Kidney (tissue), 14 donors: ENCODE measurements around the gene CES2. TPM values are rescaled to one million over a fixed set of nuclear protein-coding genes. Genes with fewer than 3 reads are reported as not detected.
A peak's percentile ranks its signal among the peaks of the same experiment; 100 is the strongest.

Experiments
- DNase-seq, 5 donors: peaks; one replicate each; pipeline ENCODE4 v3.0.0-alpha.2; 2013 to 2020
- FAIRE-seq: peaks from 2 replicates; lab custom pipeline; 2012; peaks lifted over from hg19 to GRCh38; lab: Jason Lieb, UNC
- H3K27ac ChIP-seq, 2 donors: one replicate each; pipeline ENCODE4 v1.7.0; 2013; ENCODE audit warnings: low read depth in 2 of 2, low read length in 2 of 2, inconsistent platforms in 1 of 2
- H3K27me3 ChIP-seq: one replicate; pipeline ENCODE4 v1.7.1; 2013; ENCODE audit warnings: low read length, inconsistent platforms; ENCODE audit not compliant: control insufficient read depth, insufficient read depth
- H3K36me3 ChIP-seq, 3 donors: one replicate each; pipeline versions ENCODE4 v1.7.0 to v1.7.1; 2013; ENCODE audit warnings: low read length in 3 of 3, control low read depth in 1 of 3, inconsistent platforms in 1 of 3; ENCODE audit not compliant: insufficient read depth in 3 of 3, control insufficient read depth in 2 of 3
- H3K4me1 ChIP-seq, 3 donors: one replicate each; pipeline versions ENCODE4 v1.7.0 to v1.7.1; 2013; ENCODE audit warnings: low read length in 3 of 3, inconsistent platforms in 1 of 3, low read depth in 1 of 3; ENCODE audit not compliant: control insufficient read depth in 2 of 3, insufficient read depth in 2 of 3
- H3K4me3 ChIP-seq, 3 donors: one replicate each; pipeline versions ENCODE4 v1.7.0 to v1.8.1; 2013; ENCODE audit warnings: low read length in 3 of 3, control low read depth in 1 of 3, inconsistent platforms in 1 of 3
- H3K9ac ChIP-seq, 3 donors: one replicate each; pipeline versions ENCODE4 v1.7.0 to v1.7.1; 2013; ENCODE audit warnings: low read length in 3 of 3, control low read depth in 1 of 3, inconsistent platforms in 1 of 3
- H3K9me3 ChIP-seq, 3 donors: one replicate each; pipeline versions ENCODE4 v1.7.0 to v1.7.1; 2013; ENCODE audit warnings: low read length in 3 of 3, control low read depth in 1 of 3, inconsistent platforms in 1 of 3; ENCODE audit not compliant: control insufficient read depth in 2 of 3, insufficient read depth in 1 of 3
- intact Hi-C: fragments of 100-400 bp; cut with DNase I; formaldehyde crosslinking; loops from one replicate; pipeline ENCODE4 v1.11.1; 2022
- polyA plus RNA-seq: library from polyadenylated mRNA; stranded (reverse); fragments of 350-450 nt; fragmentation: Illumina TruSeq; extraction: RNeasy Lipid Tissue Mini Kit (QIAGEN cat#74804); gene quantifications from one replicate; pipeline ENCODE4 v1.2.3, GENCODE V29; 2014; ENCODE audit warnings: low read depth, low replicate concordance; ENCODE audit not compliant: insufficient read depth
- total RNA-seq: library from RNA; stranded (reverse); fragmentation: NEBNext Ultra II Directional; extraction: Animal tissue kit (Norgen Biotek cat#: 25700); gene quantifications from one replicate; pipeline ENCODE4 v1.2.1, GENCODE V29; 2021
- TF ChIP-seq, protein P1 (sequence below): IDR thresholded peaks from 3 replicates; pipeline ENCODE4 v1.5.1; 2012; ENCODE audit warnings: mild to moderate bottlenecking, moderate library complexity, borderline replicate concordance; ENCODE audit not compliant: insufficient read depth; ENCODE audit errors: extremely low read depth
- donor health status: control.
- donor health status: control.
- donor health status: control.
- donor health status: control.
- donor health status: control.
- donor health status: DM: yes; HTN: yes; CAD: no.
- donor health status: Normal renal cell carcinoma (clear cell type).

CES2 gene
- total and polyA plus RNA-seq, 2 donors from 2014 or later: 72.1 to 76.9 TPM

DNA sequence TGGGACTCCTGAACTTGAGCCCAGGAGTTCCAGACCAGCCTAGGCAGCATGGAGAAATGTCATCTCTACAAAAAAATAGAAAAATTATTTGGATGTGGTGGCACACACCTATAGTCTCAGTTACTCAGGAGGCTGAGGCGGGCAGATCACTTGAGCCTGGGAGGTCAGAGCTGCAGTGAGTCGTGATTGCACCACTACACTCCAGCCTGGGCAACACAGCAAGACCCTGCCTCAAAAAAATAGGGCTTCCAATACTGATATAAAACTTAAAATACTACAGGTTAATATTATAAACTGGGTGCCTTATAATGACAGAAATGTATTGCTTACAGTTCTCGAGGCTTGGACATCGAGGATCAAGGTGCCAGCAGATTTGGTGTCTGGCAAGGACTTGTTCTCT is 10.6 kb downstream of the CES2 start:
- TF ChIP-seq, protein P1, sequence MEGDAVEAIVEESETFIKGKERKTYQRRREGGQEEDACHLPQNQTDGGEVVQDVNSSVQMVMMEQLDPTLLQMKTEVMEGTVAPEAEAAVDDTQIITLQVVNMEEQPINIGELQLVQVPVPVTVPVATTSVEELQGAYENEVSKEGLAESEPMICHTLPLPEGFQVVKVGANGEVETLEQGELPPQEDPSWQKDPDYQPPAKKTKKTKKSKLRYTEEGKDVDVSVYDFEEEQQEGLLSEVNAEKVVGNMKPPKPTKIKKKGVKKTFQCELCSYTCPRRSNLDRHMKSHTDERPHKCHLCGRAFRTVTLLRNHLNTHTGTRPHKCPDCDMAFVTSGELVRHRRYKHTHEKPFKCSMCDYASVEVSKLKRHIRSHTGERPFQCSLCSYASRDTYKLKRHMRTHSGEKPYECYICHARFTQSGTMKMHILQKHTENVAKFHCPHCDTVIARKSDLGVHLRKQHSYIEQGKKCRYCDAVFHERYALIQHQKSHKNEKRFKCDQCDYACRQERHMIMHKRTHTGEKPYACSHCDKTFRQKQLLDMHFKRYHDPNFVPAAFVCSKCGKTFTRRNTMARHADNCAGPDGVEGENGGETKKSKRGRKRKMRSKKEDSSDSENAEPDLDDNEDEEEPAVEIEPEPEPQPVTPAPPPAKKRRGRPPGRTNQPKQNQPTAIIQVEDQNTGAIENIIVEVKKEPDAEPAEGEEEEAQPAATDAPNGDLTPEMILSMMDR: no peak
- H3K27me3 ChIP-seq: peaks cover 2% of the 10 kb centered on the region
- DNase-seq: no peak

DNA sequence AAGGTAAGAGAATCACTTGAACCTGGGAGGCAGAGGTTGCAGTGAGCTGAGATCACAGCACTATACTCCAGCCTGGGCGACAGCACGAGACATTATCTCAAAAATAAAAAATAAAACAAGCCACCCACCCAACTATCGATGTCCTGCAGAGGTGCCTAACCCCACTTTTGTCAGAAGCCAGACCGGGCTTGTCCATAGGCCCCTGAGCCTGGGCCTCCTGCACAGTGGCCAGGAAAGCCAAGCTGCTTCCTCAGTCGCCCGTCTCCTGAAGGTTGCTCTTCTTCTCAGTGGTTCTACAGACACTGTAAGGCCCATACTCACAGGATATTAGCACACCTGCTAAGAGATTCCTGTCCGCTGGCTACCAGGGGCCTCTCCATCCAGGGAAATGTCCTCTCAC is 11.2 kb downstream of the CES2 start:
- no peak for FAIRE-seq
- Histone ChIP-seq H3K4me3 (no peak overlapping the region), H3K27ac (no peak overlapping the region), H3K4me1 (peaks cover 0 to 10% (median 9%) of the 10 kb centered on the region in 3 donors), H3K9me3 (no peaks in the 10 kb centered on the region), H3K27me3 (peaks cover 2% of the 10 kb centered on the region), H3K36me3 (peaks cover 0 to 14% (median 13%) of the 10 kb centered on the region in 3 donors), H3K9ac (peak overlapping the region in 1 of 3 donors; percentile 4)
- TF ChIP-seq, protein P1: no peak
- no peak for DNase-seq
- intact Hi-C loops: no loop called here

More for the DNA sequence above, 10.6 kb downstream of the CES2 start:
- intact Hi-C loops: no loop called here
- Histone ChIP-seq H3K27ac (no peak overlapping the region), H3K9me3 (no peaks in the 10 kb centered on the region), H3K36me3 (peaks cover 0 to 19% (median 19%) of the 10 kb centered on the region in 3 donors), H3K4me3 (no peak overlapping the region), H3K9ac (no peak overlapping the region), H3K4me1 (peaks cover 0 to 10% (median 9%) of the 10 kb centered on the region in 3 donors)
- FAIRE-seq: no peak

GRCh38 chr16:66946974-66947301 is 11.6 kb downstream of the CES2 start:
- FAIRE-seq (no peak), DNase-seq (no peak)
- peaks cover 0 to 12% (median 9%) of the 10 kb centered on the region in 3 donors for H3K36me3 ChIP-seq
- H3K4me1 ChIP-seq: peaks cover 0 to 10% (median 9%) of the 10 kb centered on the region in 3 donors
- peak overlapping the region in 1 of 3 donors; percentile 4 for H3K9ac ChIP-seq
- peaks cover 2% of the 10 kb centered on the region for H3K27me3 ChIP-seq
- intact Hi-C loops: no loop called here
- no peak overlapping the region for H3K4me3 ChIP-seq
- TF ChIP-seq, protein P1: no peak
- no peaks in the 10 kb centered on the region for H3K9me3 ChIP-seq
- H3K27ac ChIP-seq: no peak overlapping the region
